GM18867 (cell line): ENCODE data around the gene RIMKLA.

Experiments used
- ATAC-seq: cut with Tn5 transposase; IDR thresholded peaks from one replicate; pipeline ENCODE4 v1.9.1; 2021; ENCODE audit warnings: mild to moderate bottlenecking, moderate library complexity; ENCODE audit not compliant: unreplicated experiment

The RIMKLA gene

GRCh38 chr1:42424201-42424600 is 43.6 kb downstream of the RIMKLA start:
- no peak for ATAC-seq

DNA sequence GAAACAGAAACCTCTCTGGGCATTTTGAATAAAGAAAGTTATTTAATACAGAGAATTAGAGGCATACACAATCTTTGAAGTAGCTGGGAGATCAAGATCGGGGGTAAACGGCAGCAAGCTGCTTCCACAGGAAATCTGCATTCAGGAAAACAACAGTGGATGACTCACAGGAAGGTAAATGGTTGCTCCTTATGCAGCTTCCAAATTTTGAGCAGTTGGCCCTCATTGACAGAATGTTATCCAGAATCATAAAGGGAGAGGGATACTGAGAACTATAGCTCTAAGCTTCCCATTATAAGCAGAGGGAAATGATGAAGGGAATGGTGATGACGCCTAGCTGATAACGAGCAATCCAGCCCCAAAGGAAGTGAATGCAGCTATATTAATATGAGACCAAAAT is 46.6 kb downstream of the RIMKLA start:
- no peak for ATAC-seq

DNA sequence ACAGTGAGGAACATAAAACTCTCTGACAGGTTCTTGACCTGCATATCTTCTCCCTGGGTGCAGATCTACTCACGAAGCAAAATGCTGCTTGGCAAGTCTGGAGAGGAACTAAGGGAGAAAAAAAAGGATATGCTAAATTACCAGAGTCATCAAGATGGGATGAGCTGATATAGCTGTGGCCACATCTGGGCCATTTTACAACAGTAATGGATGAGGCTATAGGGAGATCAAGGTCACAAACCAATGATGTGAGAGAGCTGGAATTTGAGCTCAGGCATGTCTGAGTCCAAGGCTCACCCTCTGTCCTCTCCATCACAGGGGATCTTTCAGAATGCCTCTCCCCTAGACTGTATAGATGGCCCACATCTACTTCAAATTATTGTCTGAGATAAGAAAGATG is 49.0 kb downstream of the RIMKLA start:
- no peak for ATAC-seq

GRCh38 chr1:42430286-42431135 is 49.9 kb downstream of the RIMKLA start:
- ATAC-seq = no peak

- no peak for ATAC-seq
Measured at GRCh38 chr1:42431514-42431913, 50.9 kb downstream of the RIMKLA start.

GRCh38 chr1:42432714-42433113 is 52.1 kb downstream of the RIMKLA start:
- ATAC-seq = no peak

DNA sequence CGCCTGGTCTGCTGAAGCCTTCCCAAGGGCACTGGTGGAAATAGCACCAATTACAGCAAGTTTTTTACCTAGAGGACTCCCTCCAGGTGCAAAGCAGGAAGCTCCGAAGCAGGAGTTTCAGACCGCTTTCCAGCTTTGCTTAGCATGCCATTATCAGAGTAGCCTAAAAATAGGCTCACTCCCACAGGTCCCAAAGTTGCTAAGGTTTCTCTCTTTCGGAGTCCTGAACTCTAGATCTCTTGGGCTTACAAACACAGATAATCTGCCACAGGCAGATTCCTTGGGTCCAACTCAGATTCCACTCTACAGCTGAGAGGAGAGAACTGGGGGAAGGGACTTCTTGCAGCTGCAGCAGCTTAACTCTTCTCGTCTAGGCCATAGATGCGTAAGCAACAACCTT is 52.8 kb downstream of the RIMKLA start:
- no peak for ATAC-seq

- no peak for ATAC-seq
Measured at GRCh38 chr1:42434340-42434739, 53.7 kb downstream of the RIMKLA start.

DNA sequence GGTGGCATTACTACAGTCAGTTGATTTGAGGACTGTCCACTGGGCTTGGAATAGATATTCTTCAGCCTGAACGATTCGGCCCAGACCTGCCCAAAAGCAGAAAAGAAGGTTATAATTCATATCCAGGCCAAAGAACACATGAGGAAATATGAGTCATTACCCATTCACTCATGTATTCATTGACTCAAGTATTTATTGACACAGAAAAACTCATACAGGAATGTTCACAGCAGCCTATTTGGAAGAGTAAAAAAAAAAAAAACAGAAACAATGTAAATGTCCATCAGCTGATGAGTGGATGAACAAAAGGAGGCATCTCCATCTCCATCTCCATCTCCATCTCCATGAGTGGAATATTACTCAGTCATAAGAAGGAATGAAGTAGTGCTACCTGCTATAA is 59.3 kb downstream of the RIMKLA start:
- ATAC-seq = no peak

DNA sequence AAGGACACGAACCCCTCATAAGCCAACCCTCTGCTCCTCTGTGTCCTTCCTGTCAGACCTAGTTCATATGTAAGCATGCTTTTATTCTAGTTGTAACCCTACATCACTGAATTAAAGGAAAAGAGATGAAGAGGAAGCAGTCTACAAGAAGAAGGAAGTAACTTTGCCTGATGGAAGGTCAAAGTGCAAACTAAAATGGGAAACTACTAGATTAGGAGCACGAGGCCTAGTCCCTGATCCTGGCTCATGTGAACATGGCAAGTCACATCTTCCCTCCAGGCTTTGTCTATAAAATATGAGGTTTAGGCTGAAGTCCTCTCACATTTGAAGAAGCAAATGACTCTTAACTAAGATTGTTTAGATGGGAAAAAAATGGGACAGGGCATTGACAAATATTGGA is 62.1 kb downstream of the RIMKLA start:
- ATAC-seq = no peak

- no peak for ATAC-seq
Measured at GRCh38 chr1:42449256-42449655, 68.7 kb downstream of the RIMKLA start.

GRCh38 chr1:42450061-42450460 is 69.5 kb downstream of the RIMKLA start:
- ATAC-seq = no peak

DNA sequence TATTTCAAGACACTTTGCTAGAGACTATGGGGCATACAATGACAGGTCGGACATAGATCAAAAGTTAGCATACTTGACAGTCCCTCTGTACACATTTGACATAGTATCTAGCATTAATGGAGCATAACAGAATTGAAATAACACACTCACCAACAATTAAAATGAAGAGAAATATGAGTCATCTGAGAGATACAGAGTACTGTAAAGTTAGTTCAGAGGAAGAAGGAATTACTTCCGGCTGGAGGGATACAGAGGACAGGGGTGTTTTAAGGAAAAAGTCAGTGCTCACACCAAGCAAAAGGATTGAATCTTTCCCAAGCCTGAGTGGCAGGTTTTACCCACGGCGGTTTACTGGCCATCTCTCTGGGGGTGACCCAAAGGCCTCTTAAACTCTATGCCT is 72.8 kb downstream of the RIMKLA start:
- ATAC-seq = no peak

DNA sequence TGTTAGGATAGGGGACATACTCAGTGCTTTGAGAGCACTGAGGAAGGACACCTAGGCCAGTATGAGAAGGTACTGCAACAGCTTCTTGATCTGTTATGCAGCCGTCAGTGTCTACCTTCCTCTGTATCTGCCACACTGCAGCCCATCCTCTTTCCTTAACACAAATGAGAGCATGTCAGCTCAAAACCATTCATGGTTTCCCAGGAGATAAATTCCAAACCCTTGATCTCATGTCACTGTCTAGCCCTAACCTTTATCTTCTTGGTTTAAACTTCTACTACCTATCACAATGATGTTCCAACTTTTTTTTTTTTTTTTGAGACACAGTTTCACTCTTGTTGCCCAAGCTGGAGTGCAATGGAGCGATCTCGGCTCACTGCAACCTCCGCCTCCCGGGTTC is 73.8 kb downstream of the RIMKLA start:
- ATAC-seq = no peak

GRCh38 chr1:42456010-42456753 is 75.6 kb downstream of the RIMKLA start, which contains the start of the genes PPCS and ZMYND12:
PPCS (plus strand) TSS chr1:42456543; CDS start chr1:42456566, 23 bp downstream.
ZMYND12 (minus strand) TSS chr1:42456022; CDS start chr1:42455997, 25 bp downstream.
- ATAC-seq = peak; percentile 78

DNA sequence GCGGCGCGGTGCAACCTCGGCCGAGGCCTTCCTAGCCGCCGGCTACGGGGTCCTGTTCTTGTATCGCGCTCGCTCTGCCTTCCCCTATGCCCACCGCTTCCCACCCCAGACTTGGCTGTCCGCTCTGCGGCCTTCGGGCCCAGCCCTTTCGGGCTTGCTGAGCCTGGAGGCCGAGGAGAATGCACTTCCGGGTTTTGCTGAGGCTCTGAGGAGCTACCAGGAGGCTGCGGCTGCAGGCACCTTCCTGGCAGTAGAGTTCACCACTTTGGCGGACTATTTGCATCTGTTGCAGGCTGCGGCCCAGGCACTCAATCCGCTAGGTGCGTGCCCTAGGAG is 76.1 kb downstream of the RIMKLA start:
- peak; percentile 72 for ATAC-seq

- ATAC-seq = no peak
Measured at GRCh38 chr1:42461196-42461595, 80.6 kb downstream of the RIMKLA start.

DNA sequence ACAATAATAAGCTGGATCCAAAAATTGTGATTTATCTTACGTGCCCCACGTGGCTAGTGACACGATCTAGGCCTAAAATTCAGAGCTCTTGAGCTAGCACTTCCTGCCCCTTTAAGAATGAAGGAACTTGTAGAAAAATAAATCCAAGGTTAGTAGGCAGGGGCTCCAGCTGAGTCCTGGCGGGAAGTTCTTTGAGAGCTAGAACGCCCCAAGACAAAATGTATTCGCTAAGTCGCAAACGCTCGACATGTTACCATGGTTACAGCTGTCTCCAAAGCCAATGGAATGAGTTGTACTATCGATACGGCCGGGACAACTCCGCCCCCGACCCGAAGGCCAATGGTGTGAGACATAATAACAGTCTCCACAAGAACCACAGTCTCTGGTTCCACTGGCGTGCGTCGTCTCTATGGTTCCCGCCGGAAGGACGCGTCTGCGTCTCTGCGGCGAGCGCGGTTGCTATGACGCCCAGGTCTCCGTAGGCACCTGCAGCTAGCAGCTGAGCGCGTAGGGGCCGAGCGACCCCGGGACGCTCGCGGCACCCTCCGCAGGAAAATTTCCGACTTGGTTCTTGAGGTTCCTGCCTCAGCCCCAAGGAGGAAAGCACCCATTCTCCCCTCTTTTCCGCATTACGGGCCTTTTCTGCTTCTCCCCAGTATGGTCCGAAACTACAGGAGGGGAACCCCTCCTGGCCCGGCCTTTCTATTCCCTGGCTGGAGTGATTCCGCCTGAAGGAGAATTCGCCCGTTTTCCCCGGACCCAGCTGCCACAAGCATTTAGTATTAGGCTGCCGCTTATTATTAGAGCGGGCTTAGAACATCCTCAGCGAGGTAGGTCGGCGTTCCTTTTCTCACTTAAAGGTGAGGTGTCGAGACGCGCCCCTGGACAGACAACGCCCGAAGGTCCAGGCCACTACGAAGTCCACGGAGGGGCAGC is 82.5 kb downstream of the RIMKLA start, which contains the start of gene CCDC30:
Gene CCDC30, plus strand, starts transcription at position 459 of the 936 bp plus-strand sequence. CDS start 17,266 bp downstream, outside the sequence.
- peak; percentile 98 for ATAC-seq

- no peak for ATAC-seq
Measured at GRCh38 chr1:42463921-42464320, 83.3 kb downstream of the RIMKLA start.

DNA sequence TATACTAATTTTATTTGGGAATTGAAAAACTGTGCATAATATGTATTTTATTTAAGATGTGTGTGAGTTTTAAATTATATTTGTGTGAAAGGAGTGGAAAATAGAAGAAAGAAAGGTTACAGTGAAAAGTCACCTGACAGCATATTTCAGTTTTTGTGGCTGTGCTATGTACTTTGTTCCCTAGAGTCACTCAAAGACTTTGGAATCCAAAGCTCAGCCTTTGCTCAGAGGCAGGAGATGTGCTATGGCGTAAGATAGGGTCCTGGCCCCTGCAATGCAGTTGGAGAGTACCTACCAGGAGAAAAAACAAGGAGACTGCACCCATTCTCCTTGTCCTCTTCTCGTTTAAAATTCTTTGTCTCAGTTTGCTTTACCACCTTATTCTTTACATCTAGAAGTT is 85.4 kb downstream of the RIMKLA start:
- ATAC-seq = no peak

DNA sequence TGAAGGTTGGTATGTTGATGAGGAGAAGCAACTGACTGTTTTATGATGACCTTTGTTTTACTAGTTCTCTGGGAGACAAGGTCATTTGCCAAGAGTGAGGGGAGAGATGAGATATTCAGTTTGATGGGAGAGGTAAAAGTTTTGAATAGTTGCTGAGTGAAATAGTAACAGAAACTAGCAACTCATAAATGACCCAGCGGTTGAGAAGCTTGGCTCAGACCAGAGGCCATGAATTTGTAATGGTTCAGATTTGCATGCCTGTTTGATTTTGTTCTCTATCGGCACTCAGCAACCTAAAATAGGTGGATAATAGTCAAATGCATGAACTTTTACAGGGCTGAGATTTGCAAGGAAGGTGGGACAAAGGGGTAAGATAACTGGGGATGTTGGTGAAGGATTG is 89.1 kb downstream of the RIMKLA start:
- ATAC-seq = peak; percentile 48
